CD4-positive, alpha-beta T cell treated with Interleukin-6 at 100 ng/mL for 8 hours (primary cell): ENCODE measurements around the gene USP10.
A peak's percentile ranks its signal among the peaks of the same experiment; 100 is the strongest.

ENCODE experiments used
- DNase-seq: peaks from one replicate; pipeline ENCODE4 v3.0.0-alpha.2; 2020; ENCODE audit warnings: mixed read lengths, low spot score

Gene USP10

GRCh38 chr16:84803146-84803545 is 103.3 kb downstream of the USP10 start:
- no peak for DNase-seq

- no peak for DNase-seq
Measured at GRCh38 chr16:84804326-84804725, 104.5 kb downstream of the USP10 start.

GRCh38 chr16:84806256-84806889 is 106.6 kb downstream of the USP10 start:
- peak; percentile 5 for DNase-seq

GRCh38 chr16:84806890-84807258 is 107.1 kb downstream of the USP10 start:
- DNase-seq: no peak

GRCh38 chr16:84807776-84808175 is 108.0 kb downstream of the USP10 start:
- DNase-seq: no peak

- DNase-seq: no peak
Measured at GRCh38 chr16:84808826-84809225, 109.0 kb downstream of the USP10 start.

- DNase-seq: no peak
Measured at GRCh38 chr16:84810518-84811273, 110.9 kb downstream of the USP10 start.

- DNase-seq: no peak
Measured at GRCh38 chr16:84811529-84811928, 111.7 kb downstream of the USP10 start.

GRCh38 chr16:84813141-84813934 is 113.5 kb downstream of the USP10 start:
- DNase-seq: no peak

GRCh38 chr16:84815462-84815861 is 115.7 kb downstream of the USP10 start:
- DNase-seq: no peak

GRCh38 chr16:84816023-84816422 is 116.2 kb downstream of the USP10 start:
- no peak for DNase-seq

- no peak for DNase-seq
Measured at GRCh38 chr16:84816485-84816884, 116.7 kb downstream of the USP10 start.

- no peak for DNase-seq
Measured at GRCh38 chr16:84817206-84817605, 117.4 kb downstream of the USP10 start.

GRCh38 chr16:84817613-84818012 is 117.8 kb downstream of the USP10 start:
- no peak for DNase-seq

GRCh38 chr16:84818133-84818532 is 118.3 kb downstream of the USP10 start:
- no peak for DNase-seq

GRCh38 chr16:84818989-84819643 is 119.3 kb downstream of the USP10 start:
- DNase-seq: no peak

GRCh38 chr16:84819644-84820304 is 120.0 kb downstream of the USP10 start, which contains the start of gene CRISPLD2:
Gene CRISPLD2, plus strand, starts transcription at chr16:84819985. Its CDS starts 18,511 bp downstream, at chr16:84838496.
- peak; percentile 90 for DNase-seq

GRCh38 chr16:84820305-84820684 is 120.5 kb downstream of the USP10 start:
- no peak for DNase-seq

- no peak for DNase-seq
Measured at GRCh38 chr16:84820771-84821170, 121.0 kb downstream of the USP10 start.

- no peak for DNase-seq
Measured at GRCh38 chr16:84821179-84821578, 121.4 kb downstream of the USP10 start.

GRCh38 chr16:84821728-84822689 is 122.2 kb downstream of the USP10 start:
- no peak for DNase-seq
